NCI-H2196 (cell line): ENCODE data around the gene DDB1.

Source experiments
- DNase-seq: peaks from one replicate; lab custom pipeline; 2025; ENCODE audit not compliant: unreplicated experiment; lab: John Stamatoyannopoulos, UW

Gene DDB1

DNA sequence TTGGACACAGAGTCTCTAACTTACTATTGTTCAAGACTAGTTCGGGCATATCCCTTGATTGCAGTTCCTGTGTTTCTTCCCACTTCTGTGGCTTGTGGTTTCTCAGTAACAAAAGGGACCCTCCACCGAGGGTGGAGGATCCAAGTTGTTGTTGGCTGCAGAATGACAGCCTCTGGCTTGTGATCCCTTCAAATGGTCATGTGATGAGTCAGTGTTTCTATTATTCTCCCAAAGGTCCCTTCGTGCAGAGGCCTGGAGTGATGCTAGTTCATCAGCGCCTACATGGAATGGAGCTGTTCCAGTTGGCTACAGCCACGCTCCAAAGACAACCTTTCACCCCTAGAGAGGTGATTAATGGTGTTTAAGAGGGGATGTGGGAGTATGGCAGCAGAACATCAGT lies 35.2 kb downstream of the DDB1 start:
- peak; percentile 41 for DNase-seq

DNA sequence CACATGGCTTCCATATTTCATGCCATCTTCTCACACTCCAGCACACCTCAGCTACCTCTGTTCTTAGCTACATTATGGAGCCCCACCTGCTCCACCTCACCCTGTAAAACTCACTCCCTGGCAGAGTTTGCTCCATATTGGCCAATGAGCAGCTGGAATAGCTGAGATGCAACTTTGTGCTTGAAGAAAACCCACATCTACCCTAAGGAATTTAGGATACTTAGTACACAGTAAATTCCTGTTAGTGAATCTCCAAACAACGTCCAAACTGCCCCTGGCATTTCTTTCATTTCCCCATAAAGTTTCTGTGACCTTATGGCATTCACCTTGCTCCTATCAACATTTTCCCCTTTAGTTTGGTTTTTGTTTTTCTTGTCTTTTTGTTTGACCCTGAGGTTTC lies 35.6 kb downstream of the DDB1 start:
- no peak for DNase-seq

DNA sequence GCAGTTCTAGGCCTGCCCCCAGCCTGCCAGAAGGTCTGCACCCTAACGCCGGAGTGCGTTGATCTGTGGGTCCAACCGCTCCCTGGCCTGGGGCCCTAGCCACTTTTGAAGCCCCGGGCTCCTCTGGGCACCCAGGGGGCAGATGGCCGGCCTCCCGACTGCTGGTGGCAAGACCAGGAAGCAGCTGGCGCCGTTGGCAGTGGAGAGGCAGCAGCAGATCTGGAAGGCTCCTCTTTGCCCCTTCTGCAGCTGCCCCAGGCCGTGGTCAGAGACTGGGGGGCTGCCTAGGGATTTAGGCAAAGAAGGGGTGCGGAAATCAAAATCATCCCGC lies 37.3 kb downstream of the DDB1 start:
- DNase-seq: no peak

DNA sequence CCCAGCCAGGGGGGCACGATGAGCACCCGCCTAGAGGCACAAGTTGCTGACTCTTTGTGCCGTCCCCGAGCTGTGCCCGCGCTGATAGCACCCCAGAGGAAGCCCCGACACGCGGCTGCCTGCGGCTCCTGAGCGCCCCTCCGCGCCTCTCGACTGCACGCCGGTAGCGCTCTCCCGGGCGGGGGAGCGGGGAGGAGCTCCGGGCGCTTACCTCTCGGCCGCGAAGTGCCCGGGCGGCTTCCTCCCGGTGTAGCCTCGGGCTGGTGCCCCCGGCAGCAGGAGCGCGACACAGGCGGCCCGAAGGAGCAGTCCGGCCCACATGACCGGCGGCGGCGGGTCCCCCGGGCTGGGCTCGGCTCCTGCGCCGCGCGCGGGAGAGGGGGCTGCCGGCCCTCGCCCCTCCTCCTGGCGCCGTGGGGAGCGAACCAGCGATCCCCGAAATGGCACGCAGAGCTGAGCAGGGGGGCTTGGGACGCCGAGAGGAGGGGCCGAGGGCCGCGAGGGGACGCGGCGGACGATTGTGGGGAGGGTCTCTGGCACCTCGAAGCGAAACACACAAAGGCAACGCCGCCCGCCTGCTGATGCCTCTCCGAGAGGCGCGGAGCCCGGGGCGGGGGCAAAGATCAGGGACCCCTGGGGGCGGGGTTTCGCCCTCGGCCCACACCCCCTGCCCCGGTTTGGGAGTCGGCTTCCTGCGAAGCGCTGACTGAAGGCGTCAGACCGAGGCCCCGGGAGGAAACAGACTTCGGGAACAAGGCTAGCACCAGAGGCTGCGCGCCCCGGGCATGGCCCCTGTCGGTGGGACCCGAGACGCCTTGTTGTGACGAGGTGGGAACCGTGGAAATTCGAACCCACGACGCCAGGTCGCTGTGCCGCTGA lies 37.9 kb downstream of the DDB1 start, which contains the start of gene VWCE:
Gene VWCE (minus strand): TSS at position 600 of the 879 bp plus-strand sequence. CDS start 279 bp downstream, at position 321.
- peak; percentile 55 for DNase-seq

DNA sequence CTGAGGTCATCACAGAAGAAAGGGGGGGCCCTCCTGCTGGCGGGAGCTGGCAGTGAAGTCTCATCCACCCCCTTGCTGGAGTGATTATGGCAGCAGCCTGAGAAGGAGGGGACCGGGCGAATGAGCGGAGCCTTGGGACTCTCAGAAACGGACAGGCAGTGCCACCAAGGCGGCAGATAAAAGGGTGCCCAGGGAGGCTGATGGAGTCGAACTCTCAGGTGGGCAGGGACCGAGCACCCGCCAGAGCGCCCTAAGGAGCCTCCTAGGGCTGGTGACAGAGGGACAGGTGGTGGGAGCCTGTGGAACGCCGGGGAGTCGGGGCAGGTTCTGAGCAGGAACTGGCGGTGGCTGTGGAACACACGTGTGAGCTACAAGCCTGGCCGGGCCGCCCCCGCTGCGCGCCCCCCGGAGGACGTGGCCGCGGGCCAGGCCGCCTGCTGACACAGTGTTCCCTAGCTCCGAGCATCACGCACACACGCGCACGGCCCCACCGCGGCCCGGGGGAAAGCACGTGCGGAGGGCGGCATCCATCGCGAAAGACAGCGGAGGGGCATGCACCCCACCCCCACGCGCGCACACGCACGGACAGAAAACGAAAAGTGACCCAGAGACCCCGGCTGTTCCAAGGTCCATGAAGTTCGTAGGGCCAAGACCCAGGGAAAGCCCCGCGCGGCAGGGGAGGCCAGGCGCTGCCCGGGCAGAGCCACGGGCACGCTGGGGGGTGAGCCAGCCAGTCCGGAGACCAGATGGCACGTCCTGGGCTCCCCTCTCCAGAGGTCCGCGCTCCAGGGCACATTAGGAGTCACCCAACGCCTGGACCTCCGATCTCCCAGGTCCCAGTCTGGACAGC lies 38.8 kb downstream of the DDB1 start:
- DNase-seq: no peak

DNA sequence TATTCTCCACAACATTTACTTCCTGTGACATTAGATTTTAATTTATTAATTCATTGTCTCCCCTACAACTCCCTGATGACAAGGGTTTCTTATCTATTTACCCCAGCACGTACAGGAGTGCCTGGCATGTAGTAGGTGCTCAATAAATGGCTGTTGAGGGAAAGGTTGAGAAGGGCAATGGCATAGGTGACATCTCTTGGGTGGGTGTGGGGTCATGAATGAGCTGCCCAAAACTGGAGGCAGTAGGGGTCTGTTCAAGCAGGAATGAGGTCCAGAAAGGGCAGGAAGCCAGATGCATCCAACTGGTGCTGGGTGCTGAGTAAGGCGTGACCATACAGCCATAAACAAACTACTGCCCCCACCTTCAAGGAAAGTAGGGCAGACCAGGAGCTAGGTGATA lies 40.5 kb downstream of the DDB1 start:
- DNase-seq: no peak

DNA sequence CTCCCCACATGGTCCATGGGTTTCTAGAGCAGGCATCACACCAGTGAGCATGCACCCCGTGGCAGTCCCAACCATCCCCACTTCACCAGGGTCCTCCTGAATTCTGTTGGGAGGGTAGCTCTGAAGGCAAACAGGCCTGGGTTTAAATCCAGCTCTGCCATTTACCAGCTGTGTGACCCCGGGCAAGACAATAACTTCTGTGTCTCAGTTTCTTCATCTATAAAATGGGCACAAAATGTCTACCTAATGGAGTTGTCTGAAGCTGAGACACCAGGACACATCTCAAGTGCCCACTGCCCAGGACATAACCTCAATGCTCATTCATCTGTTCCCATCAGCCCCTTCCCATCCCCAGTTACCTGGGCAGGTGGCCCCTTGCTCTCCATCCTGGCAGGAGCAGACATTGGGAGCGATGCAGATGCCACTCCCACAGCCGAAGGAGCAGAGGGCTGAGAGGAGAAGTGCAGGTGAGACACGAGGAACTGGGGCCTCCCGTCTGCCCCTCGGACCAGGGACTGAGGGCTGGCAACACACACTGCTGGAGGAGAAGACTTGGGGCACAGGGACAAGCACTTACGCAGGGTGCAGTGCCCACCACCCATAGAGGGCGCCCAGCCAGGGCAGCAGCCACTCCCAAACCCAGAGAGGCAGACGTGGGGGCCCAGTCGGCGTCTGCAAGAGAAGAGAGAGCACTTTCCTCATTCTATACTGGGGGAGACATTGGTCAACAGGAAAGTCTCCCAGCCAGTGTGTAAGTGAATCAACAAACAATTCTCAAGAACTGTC lies 41.8 kb downstream of the DDB1 start:
- DNase-seq: no peak

DNA sequence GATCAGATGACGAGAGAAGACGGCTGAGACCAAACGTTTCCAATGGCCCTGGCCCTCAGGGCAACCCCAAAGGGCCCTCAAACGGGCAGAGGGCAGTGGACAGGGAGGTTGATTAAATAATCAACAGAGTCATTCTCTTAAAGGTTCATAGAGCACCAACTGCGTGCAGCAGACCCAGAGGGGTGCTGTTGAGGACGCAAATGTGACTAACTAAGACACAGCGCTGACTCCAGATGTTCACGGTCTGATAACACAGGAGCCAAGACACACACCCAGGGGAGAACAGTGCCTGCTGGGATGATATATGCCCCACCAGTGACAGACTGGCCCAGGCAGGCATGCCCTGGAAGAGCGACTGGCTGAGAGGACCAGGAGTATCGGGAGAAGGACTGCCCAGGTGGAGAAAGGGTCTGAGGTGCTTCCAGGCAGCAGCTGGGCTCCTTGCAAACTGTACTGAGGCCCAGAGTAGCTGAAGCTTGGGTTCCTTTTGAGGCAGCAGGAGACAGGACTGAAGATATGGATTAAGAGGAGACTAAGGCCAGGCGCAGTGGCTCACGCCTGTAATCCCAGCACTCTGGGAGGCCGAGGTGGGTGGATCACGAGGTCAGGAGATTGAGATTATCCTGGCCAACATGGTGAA lies 45.4 kb downstream of the DDB1 start:
- no peak for DNase-seq

DNA sequence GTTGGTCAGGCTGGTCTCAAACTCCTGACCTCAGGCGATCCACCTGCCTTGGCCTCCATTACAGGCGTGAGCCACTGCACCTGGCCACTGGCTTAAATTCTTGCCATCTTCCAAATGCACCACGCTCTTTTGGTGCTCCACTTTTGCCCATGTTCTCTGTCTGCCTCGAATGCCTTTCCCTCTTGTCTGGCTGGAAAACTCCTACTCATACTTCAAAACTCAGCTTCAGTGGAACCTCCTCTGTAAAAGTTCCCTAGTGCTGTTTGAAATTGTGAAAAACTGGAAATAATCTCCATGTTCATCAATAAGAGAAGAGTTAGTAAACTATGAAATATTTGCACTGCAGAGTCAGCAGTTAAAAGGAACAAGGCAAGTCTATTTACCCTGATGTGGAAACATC lies 49.3 kb downstream of the DDB1 start:
- no peak for DNase-seq

DNA sequence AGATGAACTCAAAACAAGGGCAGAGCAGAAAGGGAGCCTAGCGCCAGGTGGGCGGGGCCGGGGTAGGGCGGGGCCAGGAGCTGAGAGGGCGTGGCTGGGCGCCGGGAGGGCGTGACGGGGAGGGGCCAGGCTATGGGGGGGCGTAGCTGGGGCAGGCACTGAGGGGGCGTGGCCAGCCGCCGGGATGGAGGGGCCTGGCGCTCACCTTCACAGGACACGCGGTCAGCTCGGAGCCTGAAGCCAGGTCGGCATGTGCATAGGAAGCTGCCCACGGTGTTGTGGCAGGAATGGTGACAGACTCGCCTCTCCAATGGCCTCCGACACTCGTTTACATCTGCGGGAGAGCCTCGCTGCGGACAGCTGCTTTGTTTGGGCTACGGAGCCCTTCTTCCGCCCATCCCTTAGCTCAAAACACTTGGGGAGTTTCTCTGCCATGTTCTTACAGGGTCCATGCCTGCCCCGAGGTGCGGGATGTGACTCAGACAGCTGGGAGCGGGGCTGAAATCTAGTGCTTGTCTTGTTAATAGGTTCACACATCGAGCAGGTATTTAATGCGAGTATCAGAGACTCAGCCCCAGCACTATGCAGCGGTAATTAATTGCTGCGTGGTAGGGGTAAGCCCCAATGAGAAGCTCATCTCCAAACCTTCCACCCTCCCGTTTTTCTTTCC lies 51.2 kb downstream of the DDB1 start:
- no peak for DNase-seq

DNA sequence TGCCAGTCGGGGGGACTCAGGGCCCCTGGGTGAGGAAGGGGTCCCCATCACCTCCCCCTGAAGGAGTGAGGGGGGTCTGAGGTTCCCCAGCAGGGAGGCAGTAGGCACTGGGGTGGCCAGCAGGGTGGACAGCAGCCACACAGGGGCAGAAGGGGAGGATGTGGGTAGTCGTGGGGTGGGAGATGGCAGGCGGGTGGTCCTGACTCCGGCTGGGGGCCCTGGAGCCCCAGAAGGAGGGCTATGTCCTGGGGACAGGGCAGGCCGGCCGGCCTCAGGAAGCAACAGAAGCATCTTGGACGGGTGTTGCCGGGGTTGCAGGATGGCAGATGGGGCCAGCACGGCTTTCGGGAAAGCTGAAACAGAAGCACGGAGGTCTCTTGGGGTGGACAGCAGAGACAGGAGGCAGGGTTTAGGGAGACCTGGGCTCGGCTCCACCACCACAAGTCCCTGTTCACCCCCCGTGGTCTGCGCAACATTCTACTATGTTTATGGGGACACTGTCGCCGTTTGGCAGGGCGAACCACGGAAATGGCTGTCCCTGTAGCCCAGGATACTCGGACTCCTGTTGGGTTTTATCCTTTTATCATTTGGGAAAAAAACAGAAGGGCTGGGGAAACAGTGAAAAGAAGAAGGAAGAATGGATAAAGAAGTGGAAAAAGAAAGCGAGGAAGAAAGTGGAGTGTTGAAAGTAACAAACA lies 51.9 kb downstream of the DDB1 start:
- DNase-seq: no peak

DNA sequence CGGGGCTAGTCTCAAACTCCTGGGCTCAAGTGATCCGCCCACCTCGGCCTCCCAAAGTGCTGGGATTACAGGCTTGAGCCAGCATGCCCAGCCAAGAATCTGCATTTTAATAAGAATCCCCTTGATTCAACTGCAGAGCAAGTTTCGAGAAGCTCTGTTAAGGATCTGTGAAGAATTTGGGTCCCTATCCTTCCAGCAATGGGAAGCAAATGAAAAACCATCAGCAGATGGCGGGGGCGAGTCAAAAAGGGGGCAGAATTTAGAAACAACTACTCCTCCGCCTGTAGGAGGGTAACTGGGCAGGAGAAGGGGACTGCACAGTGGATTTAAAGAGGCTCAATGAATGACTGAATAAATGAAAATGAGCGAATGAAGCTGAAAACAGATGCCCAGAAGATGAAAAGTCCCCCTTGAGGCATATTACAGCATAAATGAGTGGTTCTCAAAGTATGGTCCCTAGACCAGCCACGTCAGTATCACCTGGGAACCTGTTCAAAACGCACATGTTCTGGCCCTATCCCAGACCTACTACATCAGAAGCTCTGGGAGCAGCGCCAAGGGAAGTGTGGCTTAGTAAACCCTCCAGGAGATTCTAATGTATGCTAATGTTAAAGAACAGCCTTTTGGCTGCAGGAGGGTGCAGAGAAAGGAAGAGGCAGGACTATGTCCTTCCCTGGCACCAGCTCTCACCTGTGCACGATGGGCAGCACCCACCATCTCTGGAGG lies 52.8 kb downstream of the DDB1 start:
- DNase-seq: peak; percentile 70

DNA sequence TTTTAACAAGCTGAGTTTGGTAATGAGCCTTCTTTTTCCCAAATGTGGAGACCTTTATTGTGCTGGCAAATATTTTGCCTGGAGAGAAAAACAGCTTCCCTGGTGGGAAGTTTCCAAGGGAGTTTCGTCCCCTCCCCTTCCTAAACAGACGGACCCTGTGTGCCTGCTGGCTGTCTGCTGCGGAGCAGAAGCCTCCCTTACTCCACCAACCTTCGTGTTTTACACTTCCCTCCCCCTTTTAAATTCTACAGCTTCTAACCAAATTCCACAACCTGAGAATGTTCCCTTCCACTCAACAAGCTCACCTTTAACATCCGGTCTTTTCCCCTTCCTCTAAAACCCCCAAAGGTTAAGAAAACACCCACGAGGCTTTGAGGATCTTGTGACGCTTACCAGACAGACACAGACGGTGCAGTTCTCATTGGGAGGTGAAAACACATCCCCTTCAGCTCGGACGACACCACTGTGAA lies 54.9 kb downstream of the DDB1 start:
- no peak for DNase-seq

DNA sequence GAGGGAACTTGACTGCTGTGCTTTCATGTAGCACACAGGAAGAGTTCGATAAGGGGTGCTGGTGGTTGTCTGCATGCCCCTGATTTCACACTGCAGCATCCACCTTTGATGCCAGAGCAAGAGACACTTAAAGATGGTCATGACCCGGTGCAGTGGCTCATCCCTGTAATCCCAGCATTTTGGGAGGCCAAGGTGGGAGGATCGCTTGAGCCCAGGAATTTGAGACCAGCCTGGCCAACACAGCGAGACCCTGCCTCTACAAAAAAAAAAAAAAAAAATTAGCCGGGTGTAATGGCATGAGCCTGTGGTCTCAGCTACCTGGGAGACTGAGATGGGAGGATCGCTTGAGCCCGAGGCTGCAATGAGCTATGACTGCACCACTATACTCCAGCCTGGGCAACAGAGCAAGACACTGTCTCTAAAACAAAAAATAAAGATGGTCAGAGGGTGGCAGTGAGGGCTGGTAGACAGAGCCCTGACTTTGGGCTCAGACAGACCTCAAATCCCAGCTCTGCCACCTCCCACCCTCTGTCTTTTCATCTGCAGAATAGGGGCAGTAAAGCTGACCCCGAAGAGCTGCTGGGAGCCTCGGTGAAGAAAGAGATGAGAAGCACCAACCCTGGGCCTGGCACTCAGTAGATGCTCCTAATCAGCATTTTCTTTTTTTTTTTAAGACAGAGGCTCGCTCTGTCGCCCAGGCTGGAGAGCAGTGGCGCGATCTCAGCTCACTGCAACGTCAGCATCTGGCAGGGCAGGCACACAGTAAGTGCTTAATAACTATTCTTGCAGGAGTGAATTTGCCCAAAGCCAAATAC lies 55.5 kb downstream of the DDB1 start:
- no peak for DNase-seq

DNA sequence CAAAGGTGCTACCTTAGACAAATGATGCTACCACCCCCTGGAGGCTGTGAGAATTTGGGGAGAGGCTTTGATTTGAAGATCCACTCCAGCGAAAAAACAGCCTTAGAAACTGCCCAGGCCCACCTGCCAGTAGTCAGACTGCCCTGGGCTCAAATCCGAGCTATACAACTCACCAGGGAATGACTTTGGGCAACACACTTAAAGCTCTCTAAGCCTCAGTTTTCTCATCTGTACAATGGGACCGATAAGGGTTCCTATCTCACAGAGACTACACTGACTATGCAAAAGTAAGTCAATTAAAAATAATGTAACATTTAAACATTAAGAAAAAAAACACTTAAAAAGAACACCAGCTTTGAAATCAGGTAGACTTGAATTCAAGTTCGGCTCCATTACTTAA lies 57.7 kb downstream of the DDB1 start:
- DNase-seq: no peak

DNA sequence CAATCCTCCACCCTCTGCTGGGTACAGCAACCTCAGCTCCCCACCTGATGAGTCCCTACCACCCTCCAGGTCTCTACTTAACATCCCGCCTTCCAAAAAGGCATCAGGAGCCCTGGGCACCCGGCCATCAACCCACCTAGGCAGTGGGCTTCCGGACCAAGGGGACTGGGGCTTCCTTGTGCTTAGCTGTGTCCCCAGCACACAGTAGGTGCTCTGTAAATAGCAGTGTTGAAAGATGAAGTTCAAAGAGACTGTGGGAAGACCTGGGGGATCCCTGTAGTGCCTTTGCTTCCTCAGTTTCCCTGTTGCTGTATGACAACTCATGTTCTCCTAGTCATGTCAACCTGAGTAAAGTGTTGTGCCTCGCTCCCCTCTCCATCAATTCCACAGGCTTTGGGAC lies 58.8 kb downstream of the DDB1 start:
- DNase-seq: no peak

DNA sequence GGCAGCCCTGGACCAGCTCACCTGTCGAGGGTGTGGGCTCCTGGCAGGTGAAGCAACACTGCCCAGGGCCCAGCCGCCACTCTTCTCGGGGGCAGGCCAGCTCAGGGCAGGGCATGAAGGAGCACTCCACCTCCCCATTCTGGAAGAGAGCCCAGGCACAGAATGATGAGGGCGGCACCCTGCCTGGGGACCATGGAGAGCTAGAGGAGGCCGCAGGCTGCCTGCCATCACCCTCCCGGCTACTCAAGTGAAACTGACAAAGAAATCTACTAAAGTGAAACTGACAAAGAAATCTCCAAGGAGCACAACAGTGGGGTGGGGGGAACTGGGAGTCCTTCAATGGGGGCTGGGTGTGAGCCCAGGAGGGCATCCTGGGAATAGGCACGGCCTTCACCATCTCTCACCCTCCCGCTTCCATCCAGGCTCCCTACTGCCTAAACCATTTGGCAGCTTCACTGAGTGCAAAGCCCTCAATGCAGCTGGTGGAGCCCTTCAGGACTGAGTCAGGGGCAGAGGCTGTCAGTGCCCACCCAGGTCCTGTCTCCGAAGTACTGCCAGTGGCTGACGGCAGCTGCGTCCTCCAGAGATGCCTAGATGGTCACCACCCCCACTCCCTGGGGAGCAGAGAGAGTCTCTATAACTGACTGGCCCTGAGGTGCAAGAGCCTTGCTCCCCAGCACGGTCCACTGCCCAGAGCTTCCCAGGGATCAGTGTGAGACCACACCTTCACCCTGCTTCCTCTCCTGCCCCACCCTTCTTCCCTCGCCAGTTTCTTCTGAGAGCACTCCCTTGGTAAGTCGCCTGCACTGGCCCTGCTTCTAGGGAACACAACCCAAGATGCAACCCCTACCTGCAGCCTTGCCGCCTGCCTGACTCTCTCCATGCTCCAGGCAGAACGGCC lies 59.5 kb downstream of the DDB1 start:
- peak; percentile 73 for DNase-seq
